H1 (cell line): Measurements from ENCODE around the gene TMBIM6. TPM values are rescaled to one million over a fixed set of nuclear protein-coding genes. Genes with fewer than 3 reads are reported as not detected.
"Not testable (repeated sequence)": the region's sequence is repeated elsewhere in the genome, so short reads cannot be mapped to it uniquely, and the experiment has no call there.

Experiments used
- CTCF ChIA-PET: fragments of 300-600 bp; sonication (Branson Sonifier 250); formaldehyde crosslinking; loops from one replicate; lab custom pipeline; 2021; ENCODE audit not compliant: partially characterized antibody; lab: Charles Lee
- POLR2A ChIA-PET: fragments of 300-600 bp; sonication (Branson Sonifier 250); formaldehyde crosslinking; loops from one replicate; lab custom pipeline; 2021; ENCODE audit warnings: inconsistent platforms; ENCODE audit not compliant: partially characterized antibody; lab: Charles Lee
- DNase-seq, 2 experiments: peaks; one replicate each; pipeline versions ENCODE4 v3.0.0 to v3.0.0-alpha.2; 2010 to 2022; ENCODE audit warnings: low spot score in 2 of 2, low read depth in 1 of 2, mixed read lengths in 1 of 2
- FAIRE-seq: peaks from 2 replicates; lab custom pipeline; 2011; peaks lifted over from hg19 to GRCh38; lab: Jason Lieb, UNC
- H2AFZ ChIP-seq: 2 replicates; pipeline ENCODE4 v1.8.1; 2012; ENCODE audit warnings: low read length, inconsistent platforms
- H2AK5ac ChIP-seq: 2 replicates; pipeline ENCODE4 v1.6.1; 2013; ENCODE audit warnings: low read depth, low read length
- H2BK120ac ChIP-seq: replicated peaks from 2 replicates; pipeline ENCODE3; 2013; ENCODE audit warnings: low read depth, low read length, inconsistent platforms
- H2BK12ac ChIP-seq: 2 replicates; pipeline ENCODE4 v1.6.1; 2013; ENCODE audit warnings: low read depth, low read length
- H2BK15ac ChIP-seq: 2 replicates; pipeline ENCODE4 v1.6.1; 2013; ENCODE audit warnings: low read length
- H2BK20ac ChIP-seq: 2 replicates; pipeline ENCODE4 v1.6.1; 2013; ENCODE audit warnings: low read length
- H2BK5ac ChIP-seq: 2 replicates; pipeline ENCODE4 v1.6.1; 2013; ENCODE audit warnings: low read depth, low read length
- H3K14ac ChIP-seq: 2 replicates; pipeline ENCODE4 v1.6.1; 2013; ENCODE audit warnings: inconsistent platforms; ENCODE audit not compliant: insufficient read length
- H3K18ac ChIP-seq: 2 replicates; pipeline ENCODE4 v1.6.1; 2013; ENCODE audit warnings: low read length; ENCODE audit errors: extremely low read depth
- H3K23ac ChIP-seq: 2 replicates; pipeline ENCODE4 v1.6.1; 2013; ENCODE audit warnings: inconsistent platforms; ENCODE audit not compliant: insufficient read length
- H3K23me2 ChIP-seq: 2 replicates; pipeline ENCODE4 v1.6.1; 2013; ENCODE audit warnings: low read depth, low read length
- H3K27ac ChIP-seq: 2 replicates; pipeline ENCODE4 v1.6.1; 2011; ENCODE audit warnings: low read depth, low read length, inconsistent platforms
- H3K27me3 ChIP-seq, 4 experiments: replicated peaks in 1 of 4; 1 replicate in 1 of 4; 2 replicates in 3 of 4; pipeline versions ENCODE4 v1.6.1 to v1.8.1; 2011 to 2013; ENCODE audit warnings: low read length in 3 of 4, mild to moderate bottlenecking in 3 of 4, inconsistent platforms in 2 of 4, mixed read lengths in 2 of 4, moderate library complexity in 1 of 4; ENCODE audit not compliant: control insufficient read depth in 3 of 4, insufficient read depth in 3 of 4; ENCODE audit errors: extremely low read depth in 1 of 4
- H3K36me3 ChIP-seq, 4 experiments: 2 replicates each; pipeline versions ENCODE4 v1.6.1 to v1.8.1; 2011 to 2013; ENCODE audit warnings: mild to moderate bottlenecking in 4 of 4, low read length in 3 of 4, moderate library complexity in 2 of 4, control low read depth in 1 of 4, inconsistent platforms in 1 of 4; ENCODE audit not compliant: insufficient read depth in 4 of 4, control insufficient read depth in 2 of 4
- H3K4ac ChIP-seq: replicated peaks from 2 replicates; pipeline ENCODE3; 2013; ENCODE audit warnings: low read length, low read depth, mixed read lengths, inconsistent platforms; ENCODE audit not compliant: insufficient read length
- H3K4me1 ChIP-seq, 4 experiments: replicated peaks in 1 of 4; 1 replicate in 1 of 4; 2 replicates in 3 of 4; pipeline versions ENCODE4 v1.6.1 to v1.8.1; 2011 to 2013; ENCODE audit warnings: low read length in 3 of 4, inconsistent platforms in 2 of 4, mixed read lengths in 1 of 4; ENCODE audit not compliant: insufficient read depth in 4 of 4, control insufficient read depth in 3 of 4
- H3K4me2 ChIP-seq, 2 experiments: 2 replicates each; pipeline versions ENCODE4 v1.6.1 to v1.8.1; 2011 to 2013; ENCODE audit warnings: low read depth in 2 of 2, low read length in 2 of 2, control low read depth in 1 of 2, inconsistent platforms in 1 of 2, mild to moderate bottlenecking in 1 of 2; ENCODE audit not compliant: insufficient read depth in 1 of 2
- H3K4me3 ChIP-seq, 4 experiments: fragments of 200-600, 300-600 bp in 1 of 4; sonication (generic), shearing (Covaris generic), sonication (Bioruptor Twin) in 1 of 4; 2 replicates each; pipeline versions ENCODE4 v1.5.1 to v1.8.1; 2011 to 2016; ENCODE audit warnings: low read length in 4 of 4, low read depth in 3 of 4, control low read depth in 2 of 4, inconsistent platforms in 2 of 4, mild to moderate bottlenecking in 2 of 4, mixed read lengths in 1 of 4, moderate library complexity in 1 of 4; ENCODE audit not compliant: insufficient read depth in 2 of 4; ENCODE audit errors: extremely low read depth in 1 of 4
- H3K56ac ChIP-seq: replicated peaks from 2 replicates; pipeline ENCODE3; 2013; ENCODE audit warnings: low read depth, mild to moderate bottlenecking, mixed read lengths, low read length, inconsistent platforms; ENCODE audit not compliant: insufficient read length
- H3K79me1 ChIP-seq: 2 replicates; pipeline ENCODE4 v1.6.1; 2013; ENCODE audit warnings: low read depth, low read length, control low read depth
- H3K79me2 ChIP-seq, 2 experiments: 2 replicates each; pipeline versions ENCODE4 v1.6.1 to v1.8.1; 2012 to 2013; ENCODE audit warnings: low read length in 2 of 2, mild to moderate bottlenecking in 2 of 2, inconsistent platforms in 1 of 2; ENCODE audit not compliant: insufficient read depth in 2 of 2, control insufficient read depth in 1 of 2
- H3K9ac ChIP-seq, 4 experiments: replicated peaks in 1 of 4; 1 replicate in 1 of 4; 2 replicates in 3 of 4; pipeline versions ENCODE4 v1.6.1 to v1.8.1; 2011 to 2013; ENCODE audit warnings: low read depth in 3 of 4, low read length in 3 of 4, control low read depth in 2 of 4, mild to moderate bottlenecking in 2 of 4, moderate library complexity in 2 of 4, inconsistent platforms in 1 of 4; ENCODE audit errors: extremely low read depth in 1 of 4
- H3K9me3 ChIP-seq, 2 experiments: 2 replicates each; pipeline versions ENCODE4 v1.6.1 to v1.8.1; 2012 to 2013; ENCODE audit warnings: mild to moderate bottlenecking in 2 of 2, moderate library complexity in 2 of 2, control low read depth in 1 of 2, inconsistent platforms in 1 of 2, low read depth in 1 of 2, low read length in 1 of 2, mixed read lengths in 1 of 2; ENCODE audit not compliant: insufficient read depth in 2 of 2
- H4K20me1 ChIP-seq, 2 experiments: replicated peaks in 1 of 2; 2 replicates each; pipeline versions ENCODE3 to v1.8.1; 2011 to 2013; ENCODE audit warnings: inconsistent platforms in 2 of 2, low read length in 2 of 2, mild to moderate bottlenecking in 1 of 2; ENCODE audit not compliant: insufficient read depth in 2 of 2, control insufficient read depth in 1 of 2
- H4K5ac ChIP-seq: 2 replicates; pipeline ENCODE4 v1.6.1; 2013; ENCODE audit warnings: low read length, low read depth, mixed read lengths, inconsistent platforms; ENCODE audit not compliant: insufficient read length
- H4K8ac ChIP-seq: 2 replicates; pipeline ENCODE4 v1.8.0; 2013; ENCODE audit warnings: mild to moderate bottlenecking, moderate library complexity, low read length, inconsistent platforms; ENCODE audit not compliant: insufficient read depth; ENCODE audit errors: extremely low read depth
- H4K91ac ChIP-seq: replicated peaks from 2 replicates; pipeline ENCODE3; 2013; ENCODE audit warnings: low read length, mixed read lengths, inconsistent platforms; ENCODE audit not compliant: insufficient read length
- WGBS, 2 experiments: shearing (Covaris generic) in 1 of 2; methylation state at CpG; one replicate each; pipeline versions ENCODE4 v1.1.6 to v1.1.7; 2013 to 2015; ENCODE audit warnings: low lambda C conversion rate in 2 of 2, mixed read lengths in 2 of 2, inconsistent platforms in 1 of 2, low coverage in 1 of 2, missing lambda C conversion rate in 1 of 2; ENCODE audit not compliant: insufficient replicate concordance in 2 of 2, insufficient coverage in 1 of 2, insufficient read length in 1 of 2; ENCODE audit errors: extremely low coverage in 1 of 2, missing lambda C conversion rate in 1 of 2; 5-methylcytosine and 5-hydroxymethylcytosine counted together
- polyA plus RNA-seq, 7 experiments: library from polyadenylated mRNA; depleted of rRNA in 3 of 7; stranded (reverse) in 5 of 7; unstranded in 2 of 7; fragments of >200 nt in 5 of 7; fragments of 200-250 nt in 2 of 7; gene quantifications; 1 replicate in 5 of 7; 2 replicates in 1 of 7; 4 replicates in 1 of 7; pipeline versions ENCODE4 v1.2.1 to v1.2.3, GENCODE V29; 2011 to 2013; ENCODE audit warnings: missing spikeins in 2 of 7, mixed read lengths in 2 of 7
- total RNA-seq: library from RNA; stranded (reverse); fragmentation: NEBNext Ultra II Directional; extraction: Animal tissue kit (Norgen Biotek cat#: 25700); gene quantifications from 2 replicates; pipeline ENCODE4 v1.2.1, GENCODE V29; 2021

The TMBIM6 gene
- total and polyA plus RNA-seq, 2 of the 8 experiments (the other 6 are each of a cell fraction or from before 2014, with no cell fraction given), result 423 to 556 TPM

- POLR2A ChIA-PET, FAIRE-seq: not testable (repeated sequence)
- WGBS, 2 experiments, result 96% methylated on average over 7 of the region's 7 CpGs; no CpG with 5 or more reads in 1 of the 2 experiments
These were observed 6.5 kb upstream of the TMBIM6 start for GRCh38 chr12:49734900-49735299.

GRCh38 chr12:49738721-49739120 is 2.6 kb upstream of the TMBIM6 start:
- not testable (repeated sequence) for FAIRE-seq, DNase-seq, H3K4ac ChIP-seq, H3K9me3 ChIP-seq, H2BK5ac ChIP-seq, H3K27me3 ChIP-seq, H3K4me3 ChIP-seq, H3K9ac ChIP-seq, H2BK12ac ChIP-seq, H4K8ac ChIP-seq, H4K5ac ChIP-seq, H3K4me2 ChIP-seq, H4K91ac ChIP-seq, H3K27ac ChIP-seq, H2AFZ ChIP-seq, H3K14ac ChIP-seq, H2AK5ac ChIP-seq, H3K23me2 ChIP-seq, H3K18ac ChIP-seq, H2BK15ac ChIP-seq, H3K23ac ChIP-seq, H3K56ac ChIP-seq, H2BK20ac ChIP-seq, H3K36me3 ChIP-seq, H3K4me1 ChIP-seq, H3K79me1 ChIP-seq, H2BK120ac ChIP-seq
- Histone ChIP-seq H4K20me1 (peaks cover 13 to 16% of the 10 kb centered on the region in 2 experiments), H3K79me2 (peaks cover 19 to 21% of the 10 kb centered on the region in 2 experiments)
- WGBS, 2 experiments, result 96% methylated on average over 5 of the region's 5 CpGs; no CpG with 5 or more reads in 1 of the 2 experiments
- ChIA-PET CTCF (interaction anchor here (0.6 to 2.3 kb wide), 6 partner anchors 8 to 95 kb away, joined by 3 to 8 read pairs (median 4); no protein-coding TSS in a partner anchor), POLR2A (interaction anchor here (1.6 to 2.0 kb wide), 2 partner anchors 10 to 28 kb away, joined by 3 to 6 read pairs; no protein-coding TSS in a partner anchor)

More at GRCh38 chr12:49734900-49735299, 6.5 kb upstream of the TMBIM6 start:
- H3K27me3 ChIP-seq, H3K79me2 ChIP-seq, H3K27ac ChIP-seq, H3K18ac ChIP-seq, H3K4me1 ChIP-seq, H3K9me3 ChIP-seq, H2AK5ac ChIP-seq, H2BK5ac ChIP-seq, H3K23me2 ChIP-seq, H4K91ac ChIP-seq, H3K36me3 ChIP-seq, H3K56ac ChIP-seq, H3K4me2 ChIP-seq, H3K14ac ChIP-seq, H3K23ac ChIP-seq, H4K8ac ChIP-seq, H3K4ac ChIP-seq, H3K79me1 ChIP-seq, H4K5ac ChIP-seq, H3K9ac ChIP-seq, DNase-seq, H3K4me3 ChIP-seq, H2BK15ac ChIP-seq, H4K20me1 ChIP-seq, H2AFZ ChIP-seq, H2BK20ac ChIP-seq, H2BK12ac ChIP-seq, H2BK120ac ChIP-seq: not testable (repeated sequence)
- CTCF ChIA-PET, result interaction anchor here (1.7 kb wide), 1 partner anchor 87 kb away, joined by 8 read pairs; no protein-coding TSS in a partner anchor
